HG02678 (cell line): ENCODE results near the gene ARHGDIA.

Source experiments
- ATAC-seq: cut with Tn5 transposase; IDR thresholded peaks from one replicate; pipeline ENCODE4 v1.9.1; 2021; ENCODE audit warnings: mild to moderate bottlenecking, moderate library complexity; ENCODE audit not compliant: unreplicated experiment

The ARHGDIA gene

GRCh38 chr17:81870981-81871386 lies at the start of gene ARHGDIA:
Gene ARHGDIA, minus strand, starts transcription at chr17:81871337. Its CDS starts 1,407 bp downstream, at chr17:81869930.
- peak; percentile 25 for ATAC-seq

- no peak for ATAC-seq
These were observed 47.9 kb upstream of the ARHGDIA start for GRCh38 chr17:81918832-81919545.

- ATAC-seq: peak; percentile 11
These were observed 47.2 kb upstream of the ARHGDIA start for GRCh38 chr17:81918333-81918669.

- ATAC-seq: peak; percentile 69
These were observed 46.6 kb upstream of the ARHGDIA start, which contains the start of gene SIRT7 for GRCh38 chr17:81917565-81918332. Gene SIRT7, minus strand, starts transcription at chr17:81918176. Its CDS starts 45 bp downstream, at chr17:81918131.

- no peak for ATAC-seq
These were observed 45.3 kb upstream of the ARHGDIA start for GRCh38 chr17:81916234-81917001.

GRCh38 chr17:81915331-81915730 lies 44.2 kb upstream of the ARHGDIA start:
- no peak for ATAC-seq

GRCh38 chr17:81914103-81914850 lies 43.1 kb upstream of the ARHGDIA start:
- ATAC-seq: no peak

GRCh38 chr17:81913394-81914102 lies 42.4 kb upstream of the ARHGDIA start:
- ATAC-seq: no peak

GRCh38 chr17:81912441-81913309 lies 41.5 kb upstream of the ARHGDIA start:
- no peak for ATAC-seq

- ATAC-seq: no peak
These were observed 40.8 kb upstream of the ARHGDIA start for GRCh38 chr17:81911969-81912368.

GRCh38 chr17:81911277-81911961 lies 40.3 kb upstream of the ARHGDIA start, which contains the start of gene PCYT2:
Gene PCYT2, minus strand, starts transcription at chr17:81911399. Its CDS starts 44 bp downstream, at chr17:81911355.
- peak; percentile 76 for ATAC-seq

GRCh38 chr17:81910840-81911276 lies 39.7 kb upstream of the ARHGDIA start:
- ATAC-seq: peak; percentile 33

GRCh38 chr17:81909966-81910839 lies 39.1 kb upstream of the ARHGDIA start:
- no peak for ATAC-seq

GRCh38 chr17:81909231-81909630 lies 38.1 kb upstream of the ARHGDIA start:
- no peak for ATAC-seq

GRCh38 chr17:81908793-81909192 lies 37.7 kb upstream of the ARHGDIA start:
- no peak for ATAC-seq

GRCh38 chr17:81907219-81908145 lies 36.3 kb upstream of the ARHGDIA start:
- ATAC-seq: no peak
